GM12801 (cell line): ENCODE results near the gene DHRSX.

Source experiments
- CTCF ChIP-seq: IDR thresholded peaks from one replicate; pipeline ENCODE4 v1.5.1; 2011; ENCODE audit warnings: control low read depth; ENCODE audit not compliant: insufficient read length; ENCODE audit errors: extremely low read depth

Gene DHRSX

GRCh38 chrX:2426289-2426882 is 74.4 kb downstream of the DHRSX start:
- no peak for TF ChIP-seq CTCF

GRCh38 chrX:2425286-2426071 is 75.3 kb downstream of the DHRSX start:
- no peak for TF ChIP-seq CTCF

- no peak for TF ChIP-seq CTCF
Measured at GRCh38 chrX:2424317-2424716, 76.5 kb downstream of the DHRSX start.

- TF ChIP-seq CTCF = no peak
Measured at GRCh38 chrX:2423899-2424298, 76.9 kb downstream of the DHRSX start.

- no peak for TF ChIP-seq CTCF
Measured at GRCh38 chrX:2423282-2423681, 77.5 kb downstream of the DHRSX start.

- TF ChIP-seq CTCF = no peak
Measured at GRCh38 chrX:2418000-2418399, 82.8 kb downstream of the DHRSX start.

GRCh38 chrX:2416851-2417604 is 83.7 kb downstream of the DHRSX start:
- no peak for TF ChIP-seq CTCF
